CD4-positive, alpha-beta T cell treated with Interleukin-6 at 100 ng/mL for 8 hours (primary cell): ENCODE results near the gene PSMC5.
"Not testable (repeated sequence)": the region's sequence is repeated elsewhere in the genome, so short reads cannot be mapped to it uniquely, and the experiment has no call there.

Experiments used
- DNase-seq: peaks from one replicate; pipeline ENCODE4 v3.0.0-alpha.2; 2020; ENCODE audit warnings: mixed read lengths, low spot score

The PSMC5 gene

DNA sequence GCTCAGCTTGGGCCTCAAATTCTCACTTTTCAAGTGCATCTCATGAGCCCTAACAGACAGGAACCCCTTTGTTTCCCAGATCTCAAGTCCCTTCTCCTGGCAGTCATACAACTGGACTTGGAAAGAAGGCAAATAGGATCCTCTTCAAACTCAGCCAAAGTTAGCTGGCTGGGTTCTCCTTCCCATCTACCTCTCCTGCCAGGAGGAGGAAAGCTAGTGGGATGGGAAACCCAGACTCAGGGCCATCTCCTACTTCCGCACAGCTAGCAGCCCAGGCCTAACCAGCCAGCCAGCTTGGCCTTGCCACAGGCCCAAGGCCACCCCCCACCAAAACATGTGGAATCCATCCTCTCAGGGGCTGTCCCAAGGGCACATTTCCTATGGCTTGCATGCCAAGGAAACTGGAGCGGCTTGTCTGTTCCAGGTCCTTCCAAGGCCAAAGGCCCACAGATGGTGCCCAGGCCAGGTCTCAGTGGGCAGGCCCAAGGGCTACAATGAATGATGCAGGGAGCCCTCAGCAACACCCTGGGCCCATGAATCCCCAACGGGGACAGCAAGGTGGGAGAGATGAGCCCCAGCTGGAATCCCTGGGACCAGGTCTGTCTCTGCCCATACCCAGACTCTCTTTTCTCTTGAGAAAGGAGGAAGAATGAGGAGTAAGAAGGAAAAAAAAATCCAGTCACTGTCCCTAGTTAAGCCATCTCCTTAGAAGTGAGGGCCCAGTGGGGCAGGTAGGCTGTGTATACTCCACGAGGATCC lies 13.5 kb downstream of the PSMC5 start:
- DNase-seq = no peak

- no peak for DNase-seq
Observed at GRCh38 chr17:63841350-63842172, 14.3 kb downstream of the PSMC5 start.

GRCh38 chr17:63842173-63842539 lies 14.9 kb downstream of the PSMC5 start:
- DNase-seq = no peak

DNA sequence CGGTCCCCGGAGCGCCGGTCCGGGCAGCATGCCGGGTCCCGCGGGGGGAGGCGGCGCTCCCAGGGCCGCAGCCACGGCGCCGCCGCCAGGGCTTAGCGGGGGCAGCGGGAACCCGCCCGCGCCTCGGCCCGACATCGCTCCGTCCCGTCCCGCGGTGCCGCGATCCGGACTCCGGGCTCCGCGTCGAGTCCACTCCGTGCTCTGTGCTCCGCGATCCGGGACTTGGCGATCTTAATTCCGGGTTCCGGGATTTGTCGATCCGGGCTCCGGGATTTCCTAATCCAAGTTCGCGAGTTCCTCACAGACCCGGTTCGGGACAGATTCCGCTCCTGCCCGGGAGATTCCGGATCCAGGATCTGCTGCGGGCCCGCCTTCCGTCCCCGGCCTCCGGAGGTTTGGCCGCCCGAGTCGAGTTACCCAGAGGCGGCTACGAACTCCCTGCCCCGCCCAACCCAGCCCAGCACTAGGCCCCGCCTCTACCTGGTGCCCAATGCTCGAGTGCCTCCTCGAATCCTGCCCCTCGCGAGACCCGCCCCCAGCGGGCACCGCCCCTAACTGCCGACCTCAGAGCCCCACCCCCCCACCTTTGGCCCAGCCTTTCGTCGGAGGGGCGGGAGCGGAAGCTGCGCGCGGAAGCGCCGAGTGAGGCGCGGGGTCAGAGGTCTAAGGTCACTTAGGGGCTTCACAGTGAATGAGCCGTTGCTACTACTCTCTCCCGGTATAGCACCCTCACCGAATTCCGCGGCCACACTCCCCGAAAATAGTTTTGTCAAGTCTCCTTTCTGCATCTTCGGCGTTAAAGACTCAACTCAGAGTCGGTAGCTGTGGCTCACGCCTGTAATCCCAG lies 15.5 kb downstream of the PSMC5 start, which contains the start of gene SMARCD2:
SMARCD2 (minus strand) TSS at position 146 of the 847 bp plus-strand sequence; CDS start at position 135, 11 bp downstream.
- DNase-seq = peak; percentile 99

DNA sequence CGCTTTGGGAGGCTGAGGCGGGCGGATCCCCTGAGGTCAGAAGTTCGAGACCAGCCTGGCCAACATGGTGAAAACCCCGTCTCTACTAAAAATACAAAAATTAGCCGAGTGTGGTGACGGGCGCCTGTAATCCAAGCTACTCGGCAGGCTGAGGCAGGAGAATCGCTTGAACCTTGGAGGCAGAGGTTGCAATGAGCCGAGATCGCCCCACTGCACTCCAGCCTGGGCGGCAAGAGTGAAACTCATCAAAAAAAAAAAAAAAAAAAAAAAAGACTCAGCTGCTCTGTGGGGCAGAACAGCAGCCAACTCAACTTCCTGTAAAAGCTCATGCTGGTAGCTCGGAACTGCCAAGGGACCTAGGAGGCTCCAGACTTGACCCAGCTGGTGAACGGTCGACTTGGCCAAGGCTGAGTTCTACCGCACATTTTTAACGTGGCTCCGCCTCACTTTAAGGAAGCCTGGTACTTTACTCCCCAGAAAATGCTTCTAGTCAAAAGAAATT lies 16.2 kb downstream of the PSMC5 start:
- peak; percentile 22 for DNase-seq

GRCh38 chr17:63843910-63844677 lies 16.9 kb downstream of the PSMC5 start:
- no peak for DNase-seq

GRCh38 chr17:63845509-63845908 lies 18.3 kb downstream of the PSMC5 start:
- DNase-seq = no peak

DNA sequence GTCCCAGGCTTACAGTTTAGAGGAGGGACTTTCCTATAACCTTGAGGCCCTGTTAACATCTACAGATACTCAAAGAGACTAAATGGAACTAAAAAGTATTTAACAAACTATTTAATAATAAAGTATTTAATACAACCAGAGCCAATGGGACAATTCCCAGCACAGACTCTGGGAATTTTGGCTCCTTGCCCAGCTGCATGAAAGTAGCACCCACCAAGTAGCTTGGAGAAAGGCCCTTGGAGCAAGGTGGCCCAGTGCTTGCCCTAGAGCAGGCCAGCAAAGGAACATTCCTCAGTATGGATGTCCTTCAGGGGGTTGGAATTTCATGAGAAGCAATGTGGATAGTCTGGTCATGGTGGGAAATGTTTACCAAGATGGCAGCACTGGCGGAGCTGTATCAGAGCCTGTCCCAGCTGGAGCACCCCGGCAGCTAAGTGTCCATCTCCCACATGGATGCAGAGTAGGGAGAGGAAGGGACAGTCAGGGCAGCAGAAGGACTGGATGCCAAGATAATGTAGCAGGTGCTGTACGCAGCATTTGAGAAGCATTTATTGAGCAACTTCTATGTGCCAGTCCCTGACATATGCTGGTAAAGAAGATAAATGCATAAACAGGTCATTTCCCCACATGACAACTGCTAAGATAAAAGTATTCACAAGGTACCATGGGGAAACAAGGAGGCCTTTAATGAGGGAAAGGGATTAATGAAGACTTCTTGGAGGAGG lies 20.5 kb downstream of the PSMC5 start:
- no peak for DNase-seq

DNA sequence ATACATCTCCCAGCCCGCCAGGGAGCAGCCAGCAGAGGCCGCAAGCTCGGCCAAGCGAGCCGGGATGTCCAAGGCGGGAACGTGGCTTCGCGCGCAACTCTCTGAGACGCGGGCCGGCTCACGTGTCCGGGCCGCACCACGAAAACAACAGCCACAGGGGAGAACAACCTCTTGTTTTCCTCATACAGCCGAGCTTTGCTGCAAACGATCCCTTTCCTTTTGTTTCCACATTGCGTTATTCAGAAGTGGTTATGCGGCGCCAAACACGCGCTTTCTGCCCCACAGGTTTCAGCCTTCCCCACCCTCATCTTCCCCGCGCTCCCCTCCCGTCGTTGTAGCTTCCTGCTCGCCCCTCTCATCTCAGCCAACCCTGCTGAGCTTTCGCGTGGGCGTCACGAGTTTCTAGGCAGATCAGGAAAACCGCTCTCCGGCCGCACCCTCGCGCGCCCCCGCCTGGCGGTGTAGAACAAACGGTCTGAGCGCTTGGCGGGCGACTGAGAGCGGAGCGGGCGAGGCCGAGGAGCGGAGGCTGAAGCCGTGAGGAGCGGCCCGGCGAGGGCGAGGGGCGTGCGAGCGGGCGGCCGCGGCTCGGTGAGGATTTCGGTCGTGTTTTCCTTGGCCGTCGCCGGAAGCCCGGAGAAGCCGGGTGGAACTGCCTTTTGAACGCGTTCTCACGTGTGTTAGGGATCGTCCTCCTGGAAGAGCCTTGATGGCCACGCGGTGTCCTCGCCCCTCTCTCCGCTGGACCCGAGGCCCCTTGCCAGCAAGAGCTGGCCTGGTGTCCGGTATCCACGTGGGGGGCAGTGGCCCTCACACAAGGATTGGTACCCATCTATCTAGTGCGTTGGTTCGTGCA lies 21.8 kb downstream of the PSMC5 start:
- peak; percentile 92 for DNase-seq

DNA sequence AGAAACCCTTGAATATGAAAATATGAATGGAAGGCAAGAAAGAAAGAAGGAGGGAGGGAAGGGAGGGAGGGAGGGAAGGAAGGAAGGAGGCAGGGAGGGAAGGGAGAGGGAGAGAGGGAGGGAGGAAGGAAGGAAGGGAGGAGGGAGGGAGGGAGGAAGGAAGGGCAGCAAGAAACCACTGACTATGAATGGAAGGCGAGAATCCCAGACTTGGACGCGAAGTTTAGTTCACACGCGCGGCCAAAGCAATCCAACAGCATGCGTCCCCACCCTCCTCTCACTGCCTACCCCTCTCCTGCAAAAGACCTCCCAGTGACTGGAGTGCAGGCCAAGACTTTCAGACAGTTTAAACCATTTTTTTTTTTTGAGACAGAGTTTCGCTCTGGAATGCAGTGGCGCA lies 23.2 kb downstream of the PSMC5 start:
- no peak for DNase-seq

DNA sequence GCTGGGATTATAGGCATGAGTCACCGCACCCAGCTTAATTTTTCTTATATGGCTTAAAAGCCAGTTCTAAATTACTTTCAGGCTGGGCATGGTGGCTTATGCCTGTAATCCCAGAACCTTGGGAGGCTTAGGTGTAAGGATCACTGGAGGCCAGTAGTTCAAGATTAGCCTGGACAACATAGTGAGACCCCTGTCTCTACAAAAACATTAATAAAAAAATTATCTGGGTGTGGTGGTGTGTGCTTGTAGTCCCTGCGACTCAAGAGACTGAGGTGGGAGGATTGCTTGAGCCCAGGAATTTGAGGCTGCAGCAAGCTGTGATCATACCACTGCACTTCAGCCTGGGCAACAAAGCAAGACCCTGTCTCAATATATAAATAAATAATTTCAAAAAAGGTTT lies 26.0 kb downstream of the PSMC5 start:
- DNase-seq = no peak

- DNase-seq = no peak
Observed at GRCh38 chr17:63854709-63855108, 27.5 kb downstream of the PSMC5 start.

- no peak for DNase-seq
Observed at GRCh38 chr17:63855185-63855584, 28.0 kb downstream of the PSMC5 start.

DNA sequence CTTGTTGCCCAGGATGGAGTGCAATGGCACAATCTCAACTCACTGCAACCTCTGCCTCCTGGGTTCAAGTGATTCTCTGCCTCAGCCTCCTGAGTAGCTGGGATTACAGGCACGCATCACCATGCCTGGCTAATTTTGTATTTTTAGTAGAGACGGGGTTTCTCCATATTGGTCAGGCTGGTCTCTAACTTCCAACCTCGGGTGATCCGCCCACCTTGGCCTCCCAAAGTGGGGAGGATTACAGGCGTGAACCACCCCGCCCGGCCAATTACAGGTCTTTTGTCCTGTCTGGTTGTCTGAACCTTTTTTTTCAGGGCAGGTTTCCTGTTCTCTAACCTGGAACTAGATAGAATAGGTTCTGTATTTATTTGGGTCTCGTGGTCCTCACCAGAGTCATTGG lies 29.2 kb downstream of the PSMC5 start:
- DNase-seq = not testable (repeated sequence)

DNA sequence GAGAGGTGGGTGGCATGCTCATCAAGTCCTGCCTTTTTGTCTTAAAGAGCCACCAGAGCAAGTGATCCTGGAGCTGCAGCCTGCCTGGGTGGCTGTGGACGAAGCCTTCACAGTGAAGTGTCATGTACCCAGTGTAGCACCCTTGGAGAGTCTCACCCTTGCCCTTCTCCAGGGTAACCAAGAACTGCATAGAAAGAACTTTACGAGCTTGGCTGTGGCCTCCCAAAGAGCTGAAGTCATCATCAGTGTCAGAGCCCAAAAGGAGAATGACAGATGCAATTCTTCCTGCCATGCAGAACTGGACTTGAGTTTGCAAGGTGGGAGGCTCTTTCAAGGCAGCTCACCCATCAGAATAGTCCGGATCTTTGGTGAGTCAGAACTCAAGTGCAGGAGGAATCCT lies 32.0 kb downstream of the PSMC5 start:
- no peak for DNase-seq

- not testable (repeated sequence) for DNase-seq
Observed at GRCh38 chr17:63866625-63867024, 39.4 kb downstream of the PSMC5 start.

DNA sequence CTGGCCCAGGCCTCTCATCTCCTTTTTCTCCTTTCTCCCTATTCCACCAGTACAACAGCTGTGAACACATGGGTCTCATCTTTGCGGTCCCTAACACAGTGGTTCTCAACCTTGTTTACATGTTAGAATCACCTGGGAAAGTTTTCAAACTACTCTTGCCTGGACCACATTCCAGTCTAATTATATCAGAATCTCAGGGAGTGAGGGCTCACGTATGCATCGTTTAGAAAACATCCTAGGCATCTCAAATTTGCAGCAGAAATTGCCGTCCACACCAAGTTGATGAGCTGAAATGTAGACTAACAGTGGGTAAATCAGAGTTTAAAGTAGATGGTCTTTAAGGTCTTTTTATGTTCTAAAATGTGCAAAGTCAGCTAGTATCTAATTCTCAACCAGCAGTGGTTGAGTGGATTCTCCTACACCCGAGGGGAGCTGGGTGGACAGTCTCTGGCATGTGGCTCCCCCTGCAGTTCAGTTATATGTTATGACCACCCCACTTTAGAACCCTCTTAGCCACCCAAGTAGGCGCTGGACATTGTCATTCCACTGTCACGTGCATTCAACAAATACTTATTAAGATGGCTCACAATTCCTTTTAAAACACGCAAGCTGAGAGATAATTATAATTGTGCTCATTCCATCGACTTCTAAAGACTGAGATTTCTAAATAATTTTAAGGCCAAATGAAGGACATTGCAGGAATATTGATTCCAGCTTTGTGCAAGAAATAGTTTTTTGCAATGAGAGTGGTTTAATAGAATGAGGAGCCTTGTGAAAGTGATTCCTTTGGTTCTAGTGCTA lies 42.5 kb downstream of the PSMC5 start:
- DNase-seq = not testable (repeated sequence)

- DNase-seq = not testable (repeated sequence)
Observed at GRCh38 chr17:63870292-63870665, 43.0 kb downstream of the PSMC5 start.
